HG03521 (cell line): ENCODE results near the gene TUT7.

Experiments used
- ATAC-seq: cut with Tn5 transposase; IDR thresholded peaks from one replicate; pipeline ENCODE4 v1.9.1; 2021; ENCODE audit warnings: mild to moderate bottlenecking, moderate library complexity; ENCODE audit not compliant: unreplicated experiment

The TUT7 gene

GRCh38 chr9:86351880-86352279, 2.3 kb downstream of the TUT7 start:
- no peak for ATAC-seq

GRCh38 chr9:86350006-86350760, 4.0 kb downstream of the TUT7 start:
- no peak for ATAC-seq

- ATAC-seq = no peak
These were observed 4.9 kb downstream of the TUT7 start for GRCh38 chr9:86349271-86349670.

- no peak for ATAC-seq
These were observed 6.2 kb downstream of the TUT7 start for GRCh38 chr9:86347991-86348390.

GRCh38 chr9:86344818-86345217, 9.4 kb downstream of the TUT7 start:
- no peak for ATAC-seq

GRCh38 chr9:86342269-86342668, 11.9 kb downstream of the TUT7 start:
- ATAC-seq = no peak

GRCh38 chr9:86341007-86341491, 13.2 kb downstream of the TUT7 start:
- no peak for ATAC-seq

GRCh38 chr9:86340356-86341006, 13.7 kb downstream of the TUT7 start:
- ATAC-seq = no peak

- ATAC-seq = no peak
These were observed 16.6 kb downstream of the TUT7 start for GRCh38 chr9:86337469-86338108.

GRCh38 chr9:86336058-86336457, 18.2 kb downstream of the TUT7 start:
- ATAC-seq = no peak

- no peak for ATAC-seq
These were observed 20.6 kb downstream of the TUT7 start for GRCh38 chr9:86333651-86334050.

GRCh38 chr9:86330186-86330585, 24.0 kb downstream of the TUT7 start:
- ATAC-seq = no peak

- ATAC-seq = no peak
These were observed 24.6 kb downstream of the TUT7 start for GRCh38 chr9:86329649-86330048.

GRCh38 chr9:86328156-86328555, 26.1 kb downstream of the TUT7 start:
- no peak for ATAC-seq

- no peak for ATAC-seq
These were observed 27.7 kb downstream of the TUT7 start for GRCh38 chr9:86326536-86326935.

GRCh38 chr9:86324901-86325300, 29.3 kb downstream of the TUT7 start:
- ATAC-seq = no peak

GRCh38 chr9:86324308-86324707, 29.9 kb downstream of the TUT7 start:
- ATAC-seq = no peak

GRCh38 chr9:86322973-86323644, 31.1 kb downstream of the TUT7 start:
- ATAC-seq = no peak

- no peak for ATAC-seq
These were observed 32.8 kb downstream of the TUT7 start for GRCh38 chr9:86321373-86321772.

GRCh38 chr9:86318187-86318586, 36.0 kb downstream of the TUT7 start:
- no peak for ATAC-seq

- no peak for ATAC-seq
These were observed 39.1 kb downstream of the TUT7 start for GRCh38 chr9:86315078-86315477.
